ENCODE results near the gene KHNYN.
"Not testable (repeated sequence)": the region's sequence is repeated elsewhere in the genome, so short reads cannot be mapped to it uniquely, and the experiment has no call there.

KHNYN gene

GRCh38 chr14:24481622-24482324, 52.0 kb downstream of the KHNYN start:
- DNase-seq = peak; percentile 2

DNA sequence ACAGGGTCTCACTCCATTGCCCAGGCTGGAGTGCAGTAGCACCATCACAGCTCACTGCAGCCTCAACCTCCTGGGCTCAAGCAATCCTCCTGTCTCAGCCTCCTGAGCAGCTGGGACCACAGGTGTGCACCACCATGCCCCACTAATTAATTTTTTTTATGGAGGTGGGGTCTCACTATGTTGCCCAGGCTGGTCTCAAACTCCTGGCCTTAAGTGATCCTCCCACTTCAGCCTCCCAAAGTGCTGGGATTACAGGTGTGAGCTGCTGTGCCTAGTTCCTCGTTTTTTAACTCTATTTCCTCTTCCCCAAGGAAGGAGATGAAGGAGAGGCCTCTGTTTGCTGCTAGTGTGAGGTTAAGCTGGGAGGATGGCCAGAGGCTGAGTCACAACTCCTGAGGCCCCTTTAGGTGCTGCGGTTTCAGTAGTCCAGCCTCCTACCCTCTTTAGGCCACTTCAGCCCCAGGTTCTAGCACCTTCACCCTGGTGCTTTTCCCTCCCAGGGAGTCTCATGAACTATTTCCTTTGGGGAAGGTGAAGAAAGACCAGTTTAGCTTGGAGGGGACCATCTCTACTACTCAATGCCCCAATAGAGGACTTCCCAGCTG, 53.0 kb downstream of the KHNYN start:
- DNase-seq = not testable (repeated sequence)

DNA sequence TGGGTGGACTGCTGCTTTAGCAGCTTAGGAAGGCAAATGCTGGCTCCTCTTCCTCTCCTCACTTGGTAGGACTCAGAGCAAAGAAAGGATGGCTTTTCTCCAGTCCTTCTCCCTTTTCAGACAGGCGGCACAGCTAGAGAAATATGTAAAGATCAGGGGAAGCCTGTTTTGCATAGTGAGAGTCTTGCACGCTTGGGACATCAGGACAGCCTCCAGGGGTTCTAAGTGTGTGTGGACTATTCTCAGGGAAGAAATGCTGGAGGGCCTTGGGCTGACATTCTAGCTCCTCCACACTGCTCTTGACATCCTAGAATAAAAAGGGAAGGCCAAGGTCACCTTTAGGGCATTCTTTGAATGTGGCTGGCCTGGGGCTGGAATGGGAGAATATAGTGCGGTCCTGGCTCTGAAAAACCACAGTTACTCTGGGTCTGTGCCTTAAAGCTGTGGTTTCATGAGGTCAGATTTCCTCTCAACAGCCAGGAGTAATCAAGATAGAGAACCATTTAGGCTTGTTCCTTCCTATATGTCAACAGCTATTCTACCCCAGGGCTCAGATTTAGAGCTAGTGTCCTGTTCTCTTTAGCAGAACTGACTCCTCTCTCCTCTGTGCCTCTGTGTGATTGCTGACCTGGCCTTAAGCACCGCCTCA, 54.0 kb downstream of the KHNYN start:
- no peak for DNase-seq
